ENCODE results near the gene OR5B12. TPM values are rescaled to one million over a fixed set of nuclear protein-coding genes. Genes with fewer than 3 reads are reported as not detected.

OR5B12 gene
- total RNA-seq, 1 experiment from 2014 or later = not detected

GRCh38 chr11:58485961-58486360 lies 43.9 kb upstream of the OR5B12 start:
- intact Hi-C loops (cut with micrococcal nuclease; ENCODE audit: unreplicated experiment) = no loop called here
- no peaks in the 10 kb centered on the region for H3K9me3 ChIP-seq (ENCODE audit: insufficient read depth, low read depth)
- no peak overlapping the region for H3K4me2 ChIP-seq
- no peak for DNase-seq
- POLR2A ChIA-PET (ENCODE audit: unreplicated experiment) = no interaction called here
- no peaks in the 10 kb centered on the region for H4K20me1 ChIP-seq (ENCODE audit: insufficient read depth)
- CTCF ChIA-PET = no interaction called here
- H2AFZ ChIP-seq = no peak overlapping the region
- H3K27ac ChIP-seq = no peak overlapping the region
- TF ChIP-seq, protein P1, sequence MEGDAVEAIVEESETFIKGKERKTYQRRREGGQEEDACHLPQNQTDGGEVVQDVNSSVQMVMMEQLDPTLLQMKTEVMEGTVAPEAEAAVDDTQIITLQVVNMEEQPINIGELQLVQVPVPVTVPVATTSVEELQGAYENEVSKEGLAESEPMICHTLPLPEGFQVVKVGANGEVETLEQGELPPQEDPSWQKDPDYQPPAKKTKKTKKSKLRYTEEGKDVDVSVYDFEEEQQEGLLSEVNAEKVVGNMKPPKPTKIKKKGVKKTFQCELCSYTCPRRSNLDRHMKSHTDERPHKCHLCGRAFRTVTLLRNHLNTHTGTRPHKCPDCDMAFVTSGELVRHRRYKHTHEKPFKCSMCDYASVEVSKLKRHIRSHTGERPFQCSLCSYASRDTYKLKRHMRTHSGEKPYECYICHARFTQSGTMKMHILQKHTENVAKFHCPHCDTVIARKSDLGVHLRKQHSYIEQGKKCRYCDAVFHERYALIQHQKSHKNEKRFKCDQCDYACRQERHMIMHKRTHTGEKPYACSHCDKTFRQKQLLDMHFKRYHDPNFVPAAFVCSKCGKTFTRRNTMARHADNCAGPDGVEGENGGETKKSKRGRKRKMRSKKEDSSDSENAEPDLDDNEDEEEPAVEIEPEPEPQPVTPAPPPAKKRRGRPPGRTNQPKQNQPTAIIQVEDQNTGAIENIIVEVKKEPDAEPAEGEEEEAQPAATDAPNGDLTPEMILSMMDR (conservative IDR thresholded peaks at IDR 0.05) = no peak
- TF ChIP-seq EZH2 (IDR thresholded peaks at IDR 0.05; ENCODE audit: low read depth) = no peak
- H3K4me3 ChIP-seq = no peak overlapping the region
- no peaks in the 10 kb centered on the region for H3K79me2 ChIP-seq (ENCODE audit: low read depth)
- no peaks in the 10 kb centered on the region for H3K4me1 ChIP-seq (replicated peaks; ENCODE audit: insufficient read depth)
- no TSS peak for BruUV-seq (replicated peaks)
- H3K27me3 ChIP-seq (ENCODE audit: insufficient read depth, low read depth) = no peaks in the 10 kb centered on the region
- H3K36me3 ChIP-seq (ENCODE audit: low read depth) = no peaks in the 10 kb centered on the region
- H3F3A ChIP-seq (ENCODE audit: insufficient read depth, low read depth) = no peaks in the 10 kb centered on the region
- peaks cover 4% of the 10 kb centered on the region; the same call in 1 of the 2 replicates for H3K9me2 ChIP-seq (ENCODE audit: insufficient read depth)

- CTCF ChIA-PET = no interaction called here
- POLR2A ChIA-PET (ENCODE audit: unreplicated experiment) = no interaction called here
Observed at GRCh38 chr11:58471892-58472291, 29.9 kb upstream of the OR5B12 start.

DNA sequence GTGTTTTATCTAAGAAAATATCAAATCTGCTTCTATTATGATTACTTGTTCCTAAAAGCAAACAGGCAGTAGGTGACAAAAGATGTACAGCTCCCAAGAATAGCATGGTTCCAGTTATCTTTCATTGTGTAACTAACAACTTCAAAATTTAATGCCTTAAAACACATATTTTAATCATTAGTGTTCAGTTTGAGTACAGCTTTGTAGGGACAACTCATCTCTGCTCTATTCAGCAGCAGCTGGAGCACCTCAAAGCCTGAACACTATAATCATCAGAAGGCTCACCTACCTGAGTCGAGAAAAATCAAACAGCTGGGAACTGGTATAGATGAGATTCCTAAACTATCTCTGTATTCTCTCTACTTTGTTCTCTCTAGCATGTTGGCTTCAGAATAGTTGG lies 24.3 kb upstream of the OR5B12 start:
- TF ChIP-seq EZH2 (IDR thresholded peaks at IDR 0.05; ENCODE audit: low read depth) = no peak
- TF ChIP-seq, protein P1 (conservative IDR thresholded peaks at IDR 0.05) = no peak
- CTCF ChIA-PET = no interaction called here
- Histone ChIP-seq H2AFZ (no peak overlapping the region), H3K9me3 (ENCODE audit: insufficient read depth, low read depth) (peaks cover 2% of the 10 kb centered on the region; the same call in 1 of the 2 replicates), H3K27me3 (ENCODE audit: insufficient read depth, low read depth) (no peaks in the 10 kb centered on the region), H3K9me2 (ENCODE audit: insufficient read depth) (0 out of 2 replicates have a peak, but pooled peaks cover 5% of the 10 kb centered on the region), H4K20me1 (ENCODE audit: insufficient read depth) (no peaks in the 10 kb centered on the region), H3K79me2 (ENCODE audit: low read depth) (no peaks in the 10 kb centered on the region), H3F3A (ENCODE audit: insufficient read depth, low read depth) (no peaks in the 10 kb centered on the region), H3K4me2 (no peak overlapping the region), H3K4me1 (replicated peaks; ENCODE audit: insufficient read depth) (no peaks in the 10 kb centered on the region), H3K4me3 (no peak overlapping the region), H3K27ac (no peak overlapping the region), H3K36me3 (ENCODE audit: low read depth) (no peaks in the 10 kb centered on the region)
- BruUV-seq (replicated peaks) = no TSS peak
- intact Hi-C loops (cut with micrococcal nuclease; ENCODE audit: unreplicated experiment) = no loop called here
- no peak for DNase-seq
- POLR2A ChIA-PET (ENCODE audit: unreplicated experiment) = no interaction called here

More at GRCh38 chr11:58471892-58472291, 29.9 kb upstream of the OR5B12 start:
- H2AFZ ChIP-seq = no peak overlapping the region
- H4K20me1 ChIP-seq (ENCODE audit: insufficient read depth) = no peaks in the 10 kb centered on the region
- no peak overlapping the region for H3K4me2 ChIP-seq
- TF ChIP-seq, protein P1 (conservative IDR thresholded peaks at IDR 0.05) = no peak
- TF ChIP-seq EZH2 (IDR thresholded peaks at IDR 0.05; ENCODE audit: low read depth) = no peak
- H3K79me2 ChIP-seq (ENCODE audit: low read depth) = no peaks in the 10 kb centered on the region
- H3K27ac ChIP-seq = no peak overlapping the region
- H3F3A ChIP-seq (ENCODE audit: insufficient read depth, low read depth) = no peaks in the 10 kb centered on the region
- DNase-seq = no peak
- 0 out of 2 replicates have a peak, but pooled peaks cover 5% of the 10 kb centered on the region for H3K9me2 ChIP-seq (ENCODE audit: insufficient read depth)
- BruUV-seq (replicated peaks) = no TSS peak
- peaks cover 11% of the 10 kb centered on the region for H3K9me3 ChIP-seq (ENCODE audit: insufficient read depth, low read depth)
- no peak overlapping the region for H3K4me3 ChIP-seq
- no peaks in the 10 kb centered on the region for H3K4me1 ChIP-seq (replicated peaks; ENCODE audit: insufficient read depth)
- intact Hi-C loops (cut with micrococcal nuclease; ENCODE audit: unreplicated experiment) = no loop called here
- no peaks in the 10 kb centered on the region for H3K27me3 ChIP-seq (ENCODE audit: insufficient read depth, low read depth)
- no peaks in the 10 kb centered on the region for H3K36me3 ChIP-seq (ENCODE audit: low read depth)
